ENCODE data around the gene PPP3CA. TPM values are rescaled to one million over a fixed set of nuclear protein-coding genes. Genes with fewer than 3 reads are reported as not detected.

PPP3CA gene
- total and polyA plus RNA-seq, 2 of the 8 experiments (the other 6 are each of a cell fraction or from before 2014, with no cell fraction given), result 7.9 to 35.0 TPM

DNA sequence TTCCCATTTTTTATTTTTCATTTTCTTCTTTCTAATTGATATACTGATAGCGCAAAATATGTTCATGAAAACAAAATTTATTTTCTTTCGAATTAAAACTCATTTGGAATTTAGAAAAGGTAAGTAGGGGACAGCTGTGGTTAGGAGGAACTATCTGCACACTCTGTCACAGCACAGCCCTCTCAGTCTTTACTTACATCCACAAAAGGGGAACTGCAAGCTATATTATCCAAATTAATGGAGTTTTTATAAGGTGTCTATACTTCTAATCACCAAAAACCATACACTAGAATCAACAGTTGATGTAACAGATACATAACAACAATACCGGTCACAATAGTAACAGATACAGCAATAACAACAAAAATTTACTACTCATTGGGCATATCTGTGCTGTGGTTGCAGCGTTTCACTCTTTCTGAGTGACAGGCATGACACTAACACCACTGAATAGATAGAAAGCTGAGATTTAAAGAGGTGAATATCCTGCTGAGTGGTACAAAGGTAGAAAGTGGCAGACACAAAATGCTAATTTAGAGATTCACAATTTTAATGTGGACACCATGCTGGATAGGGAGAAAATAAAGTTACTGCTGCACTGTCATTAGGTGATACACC lies 160.7 kb downstream of the PPP3CA start:
- H4K20me1 ChIP-seq (replicated peaks in 1 of 2; ENCODE audit: control insufficient read depth in 1 of 2, insufficient read depth in 2 of 2, low read length in 2 of 2), result no peaks in the 10 kb centered on the region
- H3K4ac ChIP-seq (replicated peaks; ENCODE audit: insufficient read length, low read depth, low read length), result no peak overlapping the region
- no peak overlapping the region for H2BK15ac ChIP-seq (ENCODE audit: low read length)
- no peaks in the 10 kb centered on the region for H3K27me3 ChIP-seq (replicated peaks in 1 of 4; ENCODE audit: control insufficient read depth in 3 of 4, extremely low read depth in 1 of 4, insufficient read depth in 3 of 4, low read length in 3 of 4)
- no peak overlapping the region for H2BK5ac ChIP-seq (ENCODE audit: low read depth, low read length)
- no peak overlapping the region for H4K5ac ChIP-seq (ENCODE audit: insufficient read length, low read depth, low read length)
- H3K4me1 ChIP-seq (replicated peaks in 1 of 4; ENCODE audit: control insufficient read depth in 3 of 4, insufficient read depth in 4 of 4, low read length in 3 of 4), result peaks cover 2 to 12% (median 9%) of the 10 kb centered on the region in 4 experiments; a peak in 5 of 7 replicates
- no peak overlapping the region for H2BK120ac ChIP-seq (replicated peaks; ENCODE audit: low read depth, low read length)
- H3K14ac ChIP-seq (ENCODE audit: insufficient read length), result no peak overlapping the region
- H2AFZ ChIP-seq (ENCODE audit: low read length), result no peak overlapping the region
- H3K9ac ChIP-seq (replicated peaks in 1 of 4; ENCODE audit: extremely low read depth in 1 of 4, low read depth in 3 of 4, low read length in 3 of 4), result no peak overlapping the region
- H3K56ac ChIP-seq (replicated peaks; ENCODE audit: insufficient read length, low read depth, low read length), result no peak overlapping the region
- H4K8ac ChIP-seq (ENCODE audit: extremely low read depth, insufficient read depth, low read length), result no peak overlapping the region
- FAIRE-seq, result peak; percentile 13
- H3K18ac ChIP-seq (ENCODE audit: extremely low read depth, low read length), result no peak overlapping the region
- no peak overlapping the region for H3K4me3 ChIP-seq (ENCODE audit: extremely low read depth in 1 of 4, insufficient read depth in 2 of 4, low read depth in 3 of 4, low read length in 4 of 4)
- no peak overlapping the region for H2BK20ac ChIP-seq (ENCODE audit: low read length)
- H3K79me2 ChIP-seq (ENCODE audit: control insufficient read depth in 1 of 2, insufficient read depth in 2 of 2, low read length in 2 of 2), result peaks cover 0 to 19% of the 10 kb centered on the region in 2 experiments; a peak in 2 of 4 replicates
- 88% methylated on average over 4 of the region's 4 CpGs; no CpG with 5 or more reads in 1 of the 2 experiments for WGBS, 2 experiments (ENCODE audit: extremely low coverage in 1 of 2, insufficient coverage in 1 of 2, insufficient read length in 1 of 2, insufficient replicate concordance in 2 of 2, low coverage in 1 of 2, low lambda C conversion rate in 2 of 2, missing lambda C conversion rate in 1 of 2)
- no peaks in the 10 kb centered on the region for H3K23me2 ChIP-seq (ENCODE audit: low read depth, low read length)
- ChIA-PET POLR2A (ENCODE audit: partially characterized antibody) (no interaction called here), CTCF (ENCODE audit: partially characterized antibody) (interaction anchor here (1.7 kb wide), 1 partner anchor 17 kb away, joined by 3 read pairs; no protein-coding TSS in a partner anchor)
- no peak for DNase-seq (ENCODE audit: low read depth in 1 of 2, low spot score in 2 of 2)
- H3K79me1 ChIP-seq (ENCODE audit: low read depth, low read length), result no peaks in the 10 kb centered on the region
- no peak overlapping the region for H2AK5ac ChIP-seq (ENCODE audit: low read depth, low read length)
- peaks cover 4 to 11% of the 10 kb centered on the region in 2 experiments for H3K9me3 ChIP-seq (ENCODE audit: insufficient read depth in 2 of 2, low read depth in 1 of 2, low read length in 1 of 2)
- H3K36me3 ChIP-seq (ENCODE audit: control insufficient read depth in 2 of 4, insufficient read depth in 4 of 4, low read length in 3 of 4), result peaks cover 0 to 10% (median 0%) of the 10 kb centered on the region in 4 experiments; a peak in 3 of 8 replicates
- no peak overlapping the region for H3K27ac ChIP-seq (ENCODE audit: low read depth, low read length)
- no peak overlapping the region for H3K23ac ChIP-seq (ENCODE audit: insufficient read length)
- H2BK12ac ChIP-seq (ENCODE audit: low read depth, low read length), result no peak overlapping the region
- H3K4me2 ChIP-seq (ENCODE audit: insufficient read depth in 1 of 2, low read depth in 2 of 2, low read length in 2 of 2), result no peak overlapping the region
- no peak overlapping the region for H4K91ac ChIP-seq (replicated peaks; ENCODE audit: insufficient read length, low read length)
- TF ChIP-seq RBBP5 (IDR thresholded peaks at IDR 0.05; ENCODE audit: borderline replicate concordance, low read depth, low read length), result no peak
- TF ChIP-seq SRF (IDR thresholded peaks at IDR 0.05; ENCODE audit: low read depth, low read length), result no peak
- no peak for TF ChIP-seq RFX5 (IDR thresholded peaks at IDR 0.05; ENCODE audit: borderline replicate concordance, low read depth, low read length)
- no peak for TF ChIP-seq SP1 (IDR thresholded peaks at IDR 0.05; ENCODE audit: low read depth, low read length)
- no peak for TF ChIP-seq BACH1 (IDR thresholded peaks at IDR 0.05; ENCODE audit: low read length)
- no peak for TF ChIP-seq GTF2F1 (IDR thresholded peaks at IDR 0.05; ENCODE audit: borderline replicate concordance, low read depth, low read length)
- TF ChIP-seq NANOG (IDR thresholded peaks at IDR 0.05; ENCODE audit: insufficient read depth, low read depth, low read length, poor library complexity, severe bottlenecking), result no peak
- TF ChIP-seq, protein P1, sequence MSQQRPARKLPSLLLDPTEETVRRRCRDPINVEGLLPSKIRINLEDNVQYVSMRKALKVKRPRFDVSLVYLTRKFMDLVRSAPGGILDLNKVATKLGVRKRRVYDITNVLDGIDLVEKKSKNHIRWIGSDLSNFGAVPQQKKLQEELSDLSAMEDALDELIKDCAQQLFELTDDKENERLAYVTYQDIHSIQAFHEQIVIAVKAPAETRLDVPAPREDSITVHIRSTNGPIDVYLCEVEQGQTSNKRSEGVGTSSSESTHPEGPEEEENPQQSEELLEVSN (IDR thresholded peaks at IDR 0.05), result no peak
- no peak for TF ChIP-seq TAF7 (optimal IDR thresholded peaks at IDR 0.05; ENCODE audit: borderline replicate concordance, low read depth, low read length)
- no peak for TF ChIP-seq BRCA1 (IDR thresholded peaks at IDR 0.05; ENCODE audit: low read depth, low read length)
- TF ChIP-seq POU5F1 (IDR thresholded peaks at IDR 0.05; ENCODE audit: low read depth, low read length), result no peak
- TF ChIP-seq HDAC2 (IDR thresholded peaks at IDR 0.05; ENCODE audit: borderline replicate concordance in 1 of 2, low read depth in 2 of 2, low read length in 2 of 2), result no peak
- TF ChIP-seq JUND (IDR thresholded peaks at IDR 0.05; ENCODE audit: low read length), result no peak

All from H1 (cell line).